Mesothelial cell of epicardium (in vitro differentiated cells): ENCODE measurements around the gene ANK2. TPM values are rescaled to one million over a fixed set of nuclear protein-coding genes. Genes with fewer than 3 reads are reported as not detected.

Experiments used
- DNase-seq, 2 experiments: peaks; one replicate each; pipeline ENCODE4 v3.0.0; 2021; ENCODE audit warnings: low spot score in 2 of 2; ENCODE audit not compliant: unreplicated experiment in 2 of 2
- H3K27ac Mint-ChIP-seq: 2 replicates; pipeline ENCODE4 v1.8.0; 2021; ENCODE audit warnings: mixed read lengths
- H3K27me3 Mint-ChIP-seq: 2 replicates; pipeline ENCODE4 v1.8.0; 2021; ENCODE audit warnings: low read depth, mixed read lengths
- H3K36me3 Mint-ChIP-seq: 2 replicates; pipeline ENCODE4 v1.8.0; 2021; ENCODE audit warnings: mixed read lengths
- H3K4me1 Mint-ChIP-seq: 2 replicates; pipeline ENCODE4 v1.8.0; 2021; ENCODE audit warnings: mixed read lengths
- H3K4me3 Mint-ChIP-seq: 2 replicates; pipeline ENCODE4 v1.8.0; 2021; ENCODE audit warnings: mild to moderate bottlenecking, moderate library complexity, mixed read lengths
- H3K9me3 Mint-ChIP-seq: 2 replicates; pipeline ENCODE4 v1.8.0; 2021; ENCODE audit warnings: mixed read lengths
- CTCF ChIP-seq: fragments of 200-600 bp; sonication (generic); IDR thresholded peaks from one replicate; pipeline ENCODE4 v1.5.0; 2021; ENCODE audit warnings: antibody characterized with exemption; ENCODE audit not compliant: unreplicated experiment
- total RNA-seq: library from RNA; stranded (reverse); gene quantifications from 3 replicates; pipeline ENCODE4 v1.2.1, GENCODE V29; 2021

Gene ANK2
- total RNA-seq, 1 donor from 2014 or later, result 9.2 TPM

DNA sequence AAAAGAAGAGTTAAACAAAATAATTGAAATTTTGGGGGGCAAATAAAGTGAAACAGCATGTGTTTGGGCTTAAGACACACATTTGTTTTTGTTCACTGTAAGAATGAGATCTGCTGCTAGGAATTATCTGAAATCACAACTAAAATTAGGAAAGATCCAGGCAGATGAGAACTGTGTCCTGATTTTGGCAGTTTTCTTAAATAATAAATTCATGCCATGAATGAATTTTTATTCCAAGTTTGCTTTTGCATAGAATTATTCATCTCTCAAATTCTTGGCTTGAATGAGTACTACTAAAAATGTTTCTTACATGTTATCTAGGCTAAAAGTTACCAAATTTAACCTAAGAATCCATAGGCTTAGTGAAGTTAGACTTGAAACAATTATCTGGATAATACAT is 321.7 kb downstream of the ANK2 start:
- H3K27ac Mint-ChIP-seq, result no peak overlapping the region
- TF ChIP-seq CTCF, result no peak
- DNase-seq, result no peak
- H3K4me1 Mint-ChIP-seq, result no peaks in the 10 kb centered on the region
- H3K27me3 Mint-ChIP-seq, result no peaks in the 10 kb centered on the region
- no peak overlapping the region for H3K4me3 Mint-ChIP-seq
- peaks cover 4% of the 10 kb centered on the region for H3K36me3 Mint-ChIP-seq
- H3K9me3 Mint-ChIP-seq, result no peaks in the 10 kb centered on the region

DNA sequence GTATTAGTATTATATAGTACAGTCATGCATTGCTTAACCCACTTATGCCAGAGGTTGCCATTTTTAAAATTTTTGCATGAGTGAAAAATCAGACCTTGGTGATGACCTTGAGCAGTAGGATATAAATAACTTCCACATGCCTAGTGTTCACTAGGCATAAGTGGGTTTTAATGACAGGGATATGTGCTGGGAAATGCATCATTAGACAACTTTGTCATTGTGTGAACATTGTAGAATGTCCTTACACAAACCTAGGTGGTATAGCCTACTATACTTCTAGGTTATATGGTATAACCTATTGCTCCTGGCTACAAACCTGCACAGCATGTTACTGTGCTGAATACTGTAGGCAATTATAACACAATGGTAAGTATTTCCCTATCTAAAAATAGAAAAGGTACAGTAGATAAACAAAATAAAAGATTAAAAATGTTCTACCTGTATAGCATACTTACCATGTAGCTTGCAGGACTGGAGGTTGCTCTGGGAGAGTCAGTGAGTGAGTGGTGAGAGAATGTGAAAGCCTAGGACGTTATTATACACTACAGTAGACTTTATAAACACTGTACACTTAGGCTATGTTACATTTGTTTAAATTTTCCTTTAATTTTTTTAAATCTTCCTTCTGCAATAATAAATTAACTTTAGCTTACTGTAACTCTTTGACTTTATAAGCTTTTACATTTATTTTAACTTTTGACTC is 326.7 kb downstream of the ANK2 start:
- H3K36me3 Mint-ChIP-seq, result no peaks in the 10 kb centered on the region
- no peaks in the 10 kb centered on the region for H3K4me1 Mint-ChIP-seq
- no peak for TF ChIP-seq CTCF
- no peak for DNase-seq
- no peaks in the 10 kb centered on the region for H3K27me3 Mint-ChIP-seq
- no peaks in the 10 kb centered on the region for H3K9me3 Mint-ChIP-seq
- no peak overlapping the region for H3K4me3 Mint-ChIP-seq
- no peak overlapping the region for H3K27ac Mint-ChIP-seq

- H3K27ac Mint-ChIP-seq, result no peak overlapping the region
- no peak for TF ChIP-seq CTCF
- H3K4me3 Mint-ChIP-seq, result no peak overlapping the region
- no peaks in the 10 kb centered on the region for H3K27me3 Mint-ChIP-seq
- peaks cover 9% of the 10 kb centered on the region for H3K4me1 Mint-ChIP-seq
- DNase-seq, result no peak
- H3K36me3 Mint-ChIP-seq, result peaks cover 2% of the 10 kb centered on the region
- no peaks in the 10 kb centered on the region for H3K9me3 Mint-ChIP-seq
These were observed 329.4 kb downstream of the ANK2 start for GRCh38 chr4:113378836-113379235.

- peaks cover 25% of the 10 kb centered on the region for H3K4me1 Mint-ChIP-seq
- no peak overlapping the region for H3K4me3 Mint-ChIP-seq
- DNase-seq, result no peak
- no peak for TF ChIP-seq CTCF
- peaks cover 8% of the 10 kb centered on the region for H3K9me3 Mint-ChIP-seq
- no peak overlapping the region for H3K27ac Mint-ChIP-seq
- peaks cover 2% of the 10 kb centered on the region for H3K36me3 Mint-ChIP-seq
- no peaks in the 10 kb centered on the region for H3K27me3 Mint-ChIP-seq
These were observed 333.3 kb downstream of the ANK2 start for GRCh38 chr4:113382704-113383103.

- Mint-ChIP-seq H3K36me3 (peaks cover 2% of the 10 kb centered on the region), H3K27me3 (no peaks in the 10 kb centered on the region), H3K27ac (no peak overlapping the region), H3K4me3 (no peak overlapping the region), H3K9me3 (peaks cover 8% of the 10 kb centered on the region), H3K4me1 (peaks cover 25% of the 10 kb centered on the region)
- TF ChIP-seq CTCF, result no peak
- DNase-seq, result no peak
These were observed 333.8 kb downstream of the ANK2 start for GRCh38 chr4:113383111-113383785.
